ENCODE results near the gene CEACAM16. TPM values are rescaled to one million over a fixed set of nuclear protein-coding genes. Genes with fewer than 3 reads are reported as not detected.

Gene CEACAM16
- total RNA-seq, 1 donor from 2014 or later = not detected

DNA sequence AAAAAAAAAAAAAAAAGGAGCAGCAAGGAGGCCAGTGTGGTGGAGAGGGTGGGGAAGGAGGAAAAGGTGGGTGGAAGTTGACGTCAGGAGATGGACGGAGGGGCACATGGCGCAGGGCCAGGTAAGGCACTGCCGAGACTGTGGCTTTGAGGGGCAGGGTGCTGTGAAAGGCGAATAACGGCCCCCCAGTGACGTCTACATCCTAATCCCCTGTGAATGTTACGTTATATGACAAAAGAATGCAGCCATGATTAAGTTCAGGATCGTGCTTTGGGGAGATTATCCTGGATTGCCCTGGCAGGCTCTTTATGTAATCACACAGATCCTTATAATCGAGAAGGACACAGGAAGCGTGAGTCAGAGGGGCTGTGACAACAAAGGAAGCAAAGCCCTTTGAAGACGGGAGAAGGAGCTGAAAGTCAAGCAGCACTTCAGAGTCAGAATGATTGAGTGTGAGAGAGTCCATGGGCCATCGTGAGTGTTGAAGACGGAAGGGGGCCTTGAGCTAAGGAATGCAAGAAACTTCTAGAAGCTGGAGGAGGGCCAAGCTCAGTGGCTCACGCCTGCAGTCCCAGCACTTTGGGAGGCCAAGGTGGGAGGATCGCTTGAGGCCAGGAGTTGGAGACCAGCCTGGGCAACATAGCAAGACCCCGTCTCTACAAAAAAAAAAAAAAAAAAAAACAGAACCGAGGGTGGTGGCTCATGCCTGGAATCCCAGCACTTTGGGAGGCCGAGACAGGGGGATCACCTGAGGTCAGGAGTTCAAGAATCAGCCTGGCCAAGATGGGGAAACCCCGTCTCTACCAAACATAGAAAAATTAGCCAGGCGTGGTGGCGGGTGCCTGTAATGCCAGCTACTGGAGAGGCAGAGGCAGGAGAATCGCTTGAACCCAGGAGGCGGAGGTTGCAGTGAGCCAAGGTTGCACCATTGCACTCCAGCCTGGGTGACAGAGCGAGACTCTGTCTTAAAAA is 13.8 kb upstream of the CEACAM16 start:
- no peaks in the 10 kb centered on the region for H3K36me3 ChIP-seq
- H3K27me3 ChIP-seq = no peaks in the 10 kb centered on the region
- TF ChIP-seq, protein P1, sequence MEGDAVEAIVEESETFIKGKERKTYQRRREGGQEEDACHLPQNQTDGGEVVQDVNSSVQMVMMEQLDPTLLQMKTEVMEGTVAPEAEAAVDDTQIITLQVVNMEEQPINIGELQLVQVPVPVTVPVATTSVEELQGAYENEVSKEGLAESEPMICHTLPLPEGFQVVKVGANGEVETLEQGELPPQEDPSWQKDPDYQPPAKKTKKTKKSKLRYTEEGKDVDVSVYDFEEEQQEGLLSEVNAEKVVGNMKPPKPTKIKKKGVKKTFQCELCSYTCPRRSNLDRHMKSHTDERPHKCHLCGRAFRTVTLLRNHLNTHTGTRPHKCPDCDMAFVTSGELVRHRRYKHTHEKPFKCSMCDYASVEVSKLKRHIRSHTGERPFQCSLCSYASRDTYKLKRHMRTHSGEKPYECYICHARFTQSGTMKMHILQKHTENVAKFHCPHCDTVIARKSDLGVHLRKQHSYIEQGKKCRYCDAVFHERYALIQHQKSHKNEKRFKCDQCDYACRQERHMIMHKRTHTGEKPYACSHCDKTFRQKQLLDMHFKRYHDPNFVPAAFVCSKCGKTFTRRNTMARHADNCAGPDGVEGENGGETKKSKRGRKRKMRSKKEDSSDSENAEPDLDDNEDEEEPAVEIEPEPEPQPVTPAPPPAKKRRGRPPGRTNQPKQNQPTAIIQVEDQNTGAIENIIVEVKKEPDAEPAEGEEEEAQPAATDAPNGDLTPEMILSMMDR (IDR thresholded peaks at IDR 0.05) = no peak
- H3K4me1 ChIP-seq = peaks cover 34% of the 10 kb centered on the region
- H3K27ac ChIP-seq = peak overlapping the region; percentile 63
- no peak for DNase-seq
- no peak overlapping the region for H3K4me3 ChIP-seq
- peak; percentile 62 for ATAC-seq
- H3K9me3 ChIP-seq = no peaks in the 10 kb centered on the region
- intact Hi-C loops (cut with DNase I) = loop anchor here (5.0 kb wide), 1 partner anchor 87 kb away; no protein-coding TSS in a partner anchor

DNA sequence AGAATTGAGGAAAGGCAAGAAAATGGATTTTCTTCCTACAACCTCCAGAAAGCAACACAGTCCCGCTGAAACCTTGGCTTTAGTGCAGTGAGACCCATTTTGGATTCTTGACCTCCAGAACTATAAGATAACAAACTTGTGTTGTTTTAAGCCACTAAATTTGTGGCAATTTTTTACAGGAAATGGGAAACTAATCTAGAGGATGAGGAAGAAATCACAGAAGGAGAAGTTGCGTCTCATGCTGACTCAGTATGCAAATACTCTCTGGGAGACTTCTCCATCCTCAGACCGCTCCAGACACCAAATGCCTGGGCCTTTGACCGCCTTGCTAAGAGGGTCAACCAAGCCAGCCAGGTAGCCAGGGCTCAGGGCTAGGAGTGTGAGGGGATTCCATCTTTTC is 13.1 kb upstream of the CEACAM16 start:
- intact Hi-C loops (cut with DNase I) = loop anchor here (5.0 kb wide), 1 partner anchor 86 kb away; no protein-coding TSS in a partner anchor
- Histone ChIP-seq H3K4me1 (peaks cover 35% of the 10 kb centered on the region), H3K27me3 (no peaks in the 10 kb centered on the region), H3K27ac (peak overlapping the region; percentile 63), H3K9me3 (no peaks in the 10 kb centered on the region), H3K4me3 (no peak overlapping the region), H3K36me3 (no peaks in the 10 kb centered on the region)
- ATAC-seq (peak; percentile 56), DNase-seq (no peak)
- TF ChIP-seq, protein P1 (IDR thresholded peaks at IDR 0.05) = no peak

DNA sequence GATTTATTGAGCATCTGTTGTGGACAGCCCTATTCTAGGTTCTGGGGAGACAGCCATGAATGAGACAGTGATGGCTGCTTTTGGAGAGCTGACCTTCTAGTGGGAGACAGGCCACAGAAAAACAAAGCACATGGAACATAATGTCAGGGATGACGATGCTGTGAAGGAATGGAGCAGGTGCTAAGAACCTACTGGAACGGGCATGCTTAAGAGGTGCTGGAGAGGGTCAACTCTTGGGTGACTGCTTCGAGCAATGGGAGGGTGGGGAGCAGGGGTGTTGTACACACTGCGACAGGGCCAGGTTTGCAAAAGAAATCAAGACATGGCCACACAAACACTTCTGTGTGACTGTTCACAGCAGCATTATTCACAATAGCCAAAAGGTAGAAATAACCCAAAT is 12.1 kb upstream of the CEACAM16 start:
- DNase-seq (no peak), ATAC-seq (peak; percentile 6)
- H3K27ac ChIP-seq = no peak overlapping the region
- no peaks in the 10 kb centered on the region for H3K27me3 ChIP-seq
- peaks cover 45% of the 10 kb centered on the region for H3K4me1 ChIP-seq
- intact Hi-C loops (cut with DNase I) = loop anchor here (5.0 kb wide), 1 partner anchor 85 kb away; no protein-coding TSS in a partner anchor
- no peak overlapping the region for H3K4me3 ChIP-seq
- no peaks in the 10 kb centered on the region for H3K9me3 ChIP-seq
- no peaks in the 10 kb centered on the region for H3K36me3 ChIP-seq
- TF ChIP-seq, protein P1 (IDR thresholded peaks at IDR 0.05) = no peak

DNA sequence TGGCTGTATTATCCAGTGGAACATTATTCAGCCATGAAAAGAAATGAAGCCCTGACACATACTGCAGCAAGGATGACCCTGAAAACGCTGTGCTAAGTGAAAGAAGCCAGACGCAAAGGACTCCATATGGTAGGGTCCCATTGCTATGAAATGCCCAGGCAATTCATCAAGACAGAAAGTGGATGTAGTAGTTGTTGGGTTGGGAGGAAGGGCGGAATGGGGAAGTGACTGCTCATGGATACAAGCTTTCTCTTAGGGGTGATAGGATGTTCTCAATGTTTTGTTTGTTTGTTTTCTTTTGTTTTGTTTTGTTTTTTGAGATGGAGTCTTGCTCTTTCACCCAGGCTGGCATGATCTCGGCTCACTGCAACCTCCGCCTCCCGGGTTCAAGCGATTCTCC is 11.1 kb upstream of the CEACAM16 start:
- TF ChIP-seq, protein P1 (IDR thresholded peaks at IDR 0.05) = no peak
- DNase-seq (no peak), ATAC-seq (no peak)
- Histone ChIP-seq H3K9me3 (no peaks in the 10 kb centered on the region), H3K36me3 (no peaks in the 10 kb centered on the region), H3K27me3 (no peaks in the 10 kb centered on the region), H3K4me1 (peaks cover 55% of the 10 kb centered on the region), H3K4me3 (no peak overlapping the region), H3K27ac (no peak overlapping the region)
- intact Hi-C loops (cut with DNase I) = loop anchor here (5.0 kb wide), 1 partner anchor 84 kb away; no protein-coding TSS in a partner anchor

DNA sequence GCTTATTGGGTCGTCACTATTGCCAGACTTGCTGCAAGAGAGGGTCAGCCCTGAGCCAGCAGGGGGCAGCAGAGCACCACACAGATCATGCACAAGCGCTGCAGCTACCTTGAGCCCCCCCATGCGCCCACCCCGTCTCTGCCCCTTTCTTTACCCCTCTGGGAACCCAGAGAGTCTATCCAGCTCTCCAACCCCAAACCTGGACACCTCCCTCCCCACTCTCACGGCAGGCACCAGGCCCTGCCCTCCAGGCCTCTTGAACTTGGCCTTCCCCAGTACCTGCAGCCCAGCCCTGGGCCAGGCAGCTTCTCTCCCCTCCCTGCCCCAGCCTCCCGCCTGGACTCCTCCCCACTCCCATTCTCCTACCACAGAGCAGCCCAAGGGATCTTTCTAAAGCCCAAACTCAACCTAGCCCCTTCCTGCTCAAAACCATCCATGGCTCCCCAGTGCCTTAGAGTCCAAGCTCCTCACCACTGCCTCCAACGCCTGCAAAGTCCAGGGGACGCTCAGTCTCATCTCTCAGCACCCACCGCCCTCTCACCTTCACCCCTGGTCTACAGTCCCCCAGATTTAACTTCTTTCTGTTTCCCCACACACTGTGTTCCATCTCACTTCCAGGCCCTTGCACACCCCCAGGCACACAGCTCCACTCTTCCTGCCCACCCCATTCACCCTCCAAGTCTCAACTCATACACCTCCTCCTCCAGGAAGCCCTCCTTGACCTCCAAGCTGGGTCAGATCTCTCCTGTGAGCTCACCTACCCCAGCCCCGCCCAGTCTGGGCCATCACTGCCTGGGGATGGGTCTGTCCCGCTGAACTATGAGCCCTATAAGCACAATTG is 9.4 kb upstream of the CEACAM16 start:
- Histone ChIP-seq H3K9me3 (no peaks in the 10 kb centered on the region), H3K36me3 (no peaks in the 10 kb centered on the region), H3K4me1 (peaks cover 56% of the 10 kb centered on the region), H3K4me3 (no peak overlapping the region), H3K27ac (peak overlapping the region; percentile 3), H3K27me3 (no peaks in the 10 kb centered on the region)
- ATAC-seq = peak; percentile 73
- DNase-seq = peak; percentile 90
- intact Hi-C loops (cut with DNase I) = loop anchor here (5.0 kb wide), 1 partner anchor 83 kb away; no protein-coding TSS in a partner anchor
- TF ChIP-seq, protein P1 (IDR thresholded peaks at IDR 0.05) = peak; percentile 94
